Dermis microvascular lymphatic vessel endothelial cell (primary cell): ENCODE measurements around the gene CROCC. TPM values are rescaled to one million over a fixed set of nuclear protein-coding genes. Genes with fewer than 3 reads are reported as not detected.
"Not testable (repeated sequence)": the region's sequence is repeated elsewhere in the genome, so short reads cannot be mapped to it uniquely, and the experiment has no call there.

ENCODE experiments used
- DNase-seq, 2 donors: peaks; one replicate each; pipeline versions ENCODE4 v3.0.0 to v3.0.0-alpha.2; 2010; ENCODE audit warnings: low read depth in 2 of 2
- total RNA-seq: library from RNA; depleted of rRNA; stranded (reverse); fragments of >200 nt; gene quantifications from 2 replicates; pipeline ENCODE4 v1.2.1, GENCODE V29; 2014

The CROCC gene
- total RNA-seq, 1 donor from 2014 or later = 11.4 TPM

DNA sequence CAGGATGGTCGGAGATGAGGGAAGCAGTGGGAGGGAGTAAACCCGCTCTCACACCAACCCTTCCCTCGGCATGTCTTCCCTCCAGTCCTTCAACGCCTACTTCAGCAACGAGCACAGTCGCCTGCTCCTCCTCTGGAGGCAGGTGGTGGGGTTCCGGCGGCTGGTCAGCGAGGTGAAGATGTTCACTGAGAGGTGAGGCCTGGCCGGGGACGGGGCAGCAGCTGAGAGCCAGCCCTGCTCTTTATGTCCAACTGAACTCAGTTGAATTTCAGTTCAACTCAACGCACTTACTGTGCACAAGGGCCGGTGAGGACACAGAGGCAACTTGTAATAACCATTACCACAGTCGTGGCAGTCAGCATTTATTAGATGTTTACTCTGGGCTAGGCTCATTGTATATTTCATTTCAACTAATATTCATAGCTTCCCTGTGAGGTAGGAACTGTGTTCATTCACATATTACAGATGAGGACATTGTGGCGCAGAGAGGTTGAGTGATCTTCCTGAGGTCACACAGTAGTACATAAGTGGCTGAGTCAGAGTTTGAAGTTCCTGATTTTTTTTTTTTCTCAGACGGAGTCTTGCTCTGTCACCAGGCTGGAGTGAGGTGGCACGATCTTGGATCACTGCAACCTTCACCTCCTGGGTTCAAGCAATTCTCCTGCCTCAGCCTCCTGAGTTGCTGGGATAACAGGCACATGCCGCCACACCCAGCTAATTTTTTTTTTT lies 9.6 kb downstream of the CROCC start:
- DNase-seq = not testable (repeated sequence)

GRCh38 chr1:16933945-16934344 lies 12.2 kb downstream of the CROCC start:
- DNase-seq = not testable (repeated sequence)

GRCh38 chr1:16936580-16936979 lies 14.8 kb downstream of the CROCC start:
- not testable (repeated sequence) for DNase-seq

DNA sequence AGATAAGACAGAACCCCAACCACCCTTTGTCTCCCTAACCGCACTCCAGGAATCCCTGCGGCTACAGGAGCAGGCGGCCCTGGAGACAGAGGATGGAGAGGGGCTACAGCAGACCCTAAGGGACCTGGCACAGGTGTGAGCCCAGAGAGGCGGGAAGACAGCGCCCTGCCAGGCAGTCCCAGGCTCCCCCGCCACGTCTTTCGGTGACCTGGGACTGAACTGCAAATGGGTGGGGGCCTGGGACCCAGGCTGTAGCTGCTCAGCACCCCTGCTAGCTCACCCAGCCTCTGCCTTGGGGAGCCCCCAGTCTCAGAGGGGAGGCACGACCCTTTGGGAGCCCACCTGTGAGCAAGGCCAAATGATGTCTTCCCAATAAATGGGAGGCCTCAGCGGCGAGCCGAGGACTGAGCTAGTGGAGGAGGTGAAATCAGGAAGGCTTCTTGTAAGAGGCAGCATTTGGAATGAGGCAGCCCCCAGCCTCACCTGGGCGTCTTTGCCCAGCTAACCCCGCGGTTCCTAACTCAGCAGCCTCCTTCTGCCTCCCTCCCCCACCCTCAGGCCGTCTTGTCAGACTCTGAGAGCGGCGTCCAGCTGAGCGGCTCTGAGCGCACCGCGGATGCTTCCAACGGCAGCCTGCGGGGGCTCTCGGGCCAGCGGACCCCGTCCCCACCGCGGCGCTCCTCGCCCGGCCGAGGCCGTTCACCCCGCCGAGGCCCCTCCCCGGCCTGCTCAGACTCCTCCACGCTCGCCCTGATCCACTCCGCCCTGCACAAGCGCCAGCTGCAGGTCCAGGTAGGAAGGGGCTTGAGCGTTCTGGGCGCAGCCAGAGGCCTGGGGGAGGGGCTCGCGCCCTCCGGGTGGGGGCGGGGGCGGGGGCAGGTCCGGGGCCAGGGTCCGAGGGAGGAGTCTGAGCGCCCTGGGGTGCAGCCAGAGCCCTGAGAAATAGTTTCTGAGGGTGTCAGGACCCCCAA lies 16.9 kb downstream of the CROCC start:
- DNase-seq = no peak

DNA sequence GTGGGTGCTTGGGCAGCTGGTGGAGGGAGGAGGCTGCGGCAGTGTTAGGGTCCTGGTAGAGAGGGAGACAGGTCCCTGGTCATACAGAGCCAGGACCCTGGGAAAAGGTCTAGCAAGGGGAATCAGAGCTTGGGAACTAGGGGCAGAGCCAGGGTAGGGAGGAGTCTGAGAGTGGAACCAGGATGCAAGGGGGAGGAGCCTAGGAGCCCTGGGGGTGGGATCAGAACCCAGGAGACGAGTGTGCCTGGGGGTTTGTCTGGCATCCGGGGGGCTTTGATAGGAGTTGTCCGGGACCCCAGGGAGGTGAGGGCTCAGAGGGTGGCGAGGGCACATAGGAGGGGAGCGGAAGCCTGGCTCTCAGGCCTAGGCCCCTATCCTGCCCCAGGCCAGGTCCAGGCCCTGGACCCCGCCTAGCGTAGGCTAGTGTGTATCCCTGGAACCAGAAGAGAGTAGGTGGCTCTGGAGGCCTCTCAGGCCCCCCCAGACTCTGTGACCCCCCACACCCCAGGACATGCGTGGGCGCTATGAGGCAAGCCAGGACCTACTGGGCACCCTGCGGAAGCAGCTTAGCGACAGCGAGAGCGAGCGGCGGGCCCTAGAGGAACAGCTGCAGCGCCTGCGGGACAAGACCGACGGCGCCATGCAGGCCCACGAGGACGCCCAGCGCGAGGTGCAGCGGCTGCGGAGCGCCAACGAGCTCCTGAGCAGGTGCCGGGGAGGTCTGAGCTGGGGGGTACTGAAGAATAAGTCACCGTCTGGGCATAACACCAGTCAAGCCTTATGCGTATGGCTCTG lies 17.9 kb downstream of the CROCC start:
- not testable (repeated sequence) for DNase-seq

GRCh38 chr1:16944038-16944437 lies 22.3 kb downstream of the CROCC start:
- DNase-seq = no peak

DNA sequence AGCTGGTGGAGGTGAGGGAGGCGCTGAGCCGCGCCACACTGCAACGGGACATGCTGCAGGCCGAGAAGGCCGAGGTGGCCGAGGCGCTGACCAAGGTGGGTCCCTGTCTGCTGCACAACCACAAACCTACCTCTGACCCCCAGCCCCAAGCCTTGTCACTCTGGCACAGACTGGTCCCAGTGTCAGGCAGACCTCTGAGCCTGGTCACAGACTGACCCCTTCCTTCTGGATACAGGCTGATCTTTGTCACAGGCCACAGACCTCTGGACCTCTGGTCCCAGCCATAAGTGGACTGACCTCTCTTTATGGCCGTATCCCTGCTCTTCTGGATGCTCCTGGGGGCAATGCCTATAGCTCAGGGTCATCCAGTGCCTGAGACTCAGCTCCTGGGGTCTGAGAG lies 23.8 kb downstream of the CROCC start:
- not testable (repeated sequence) for DNase-seq

DNA sequence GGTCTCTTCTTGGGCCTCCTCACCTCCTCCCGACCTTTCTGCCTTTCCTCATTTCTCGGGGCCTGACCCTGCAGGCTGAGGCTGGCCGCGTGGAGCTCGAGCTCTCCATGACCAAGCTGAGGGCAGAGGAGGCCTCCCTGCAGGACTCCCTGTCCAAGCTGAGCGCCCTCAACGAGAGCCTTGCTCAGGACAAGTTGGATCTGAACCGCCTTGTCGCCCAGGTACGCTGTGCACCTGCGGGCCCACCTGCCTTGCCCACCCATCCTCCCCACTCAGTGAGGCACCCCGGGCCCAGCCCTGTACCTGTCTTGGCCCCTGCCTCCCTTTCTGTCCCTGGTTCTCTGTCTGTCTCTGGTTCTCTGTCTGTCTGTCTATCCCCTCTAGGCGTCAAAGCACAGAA lies 24.5 kb downstream of the CROCC start:
- not testable (repeated sequence) for DNase-seq

DNA sequence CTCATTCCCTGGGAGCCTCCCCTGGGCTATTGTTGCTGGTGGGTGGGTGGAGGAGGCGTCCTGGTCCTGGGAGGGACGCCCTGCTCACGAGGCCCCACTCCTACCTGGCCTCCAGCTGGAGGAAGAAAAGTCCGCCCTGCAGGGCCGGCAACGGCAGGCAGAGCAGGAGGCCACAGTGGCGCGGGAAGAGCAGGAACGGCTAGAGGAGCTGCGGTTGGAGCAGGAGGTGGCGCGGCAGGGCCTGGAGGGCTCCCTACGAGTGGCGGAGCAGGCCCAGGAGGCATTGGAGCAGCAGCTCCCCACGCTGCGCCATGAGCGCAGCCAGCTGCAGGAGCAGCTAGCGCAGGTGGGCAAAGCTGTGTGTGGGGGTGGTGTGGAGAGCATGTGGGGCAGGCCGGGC lies 24.9 kb downstream of the CROCC start:
- no peak for DNase-seq

DNA sequence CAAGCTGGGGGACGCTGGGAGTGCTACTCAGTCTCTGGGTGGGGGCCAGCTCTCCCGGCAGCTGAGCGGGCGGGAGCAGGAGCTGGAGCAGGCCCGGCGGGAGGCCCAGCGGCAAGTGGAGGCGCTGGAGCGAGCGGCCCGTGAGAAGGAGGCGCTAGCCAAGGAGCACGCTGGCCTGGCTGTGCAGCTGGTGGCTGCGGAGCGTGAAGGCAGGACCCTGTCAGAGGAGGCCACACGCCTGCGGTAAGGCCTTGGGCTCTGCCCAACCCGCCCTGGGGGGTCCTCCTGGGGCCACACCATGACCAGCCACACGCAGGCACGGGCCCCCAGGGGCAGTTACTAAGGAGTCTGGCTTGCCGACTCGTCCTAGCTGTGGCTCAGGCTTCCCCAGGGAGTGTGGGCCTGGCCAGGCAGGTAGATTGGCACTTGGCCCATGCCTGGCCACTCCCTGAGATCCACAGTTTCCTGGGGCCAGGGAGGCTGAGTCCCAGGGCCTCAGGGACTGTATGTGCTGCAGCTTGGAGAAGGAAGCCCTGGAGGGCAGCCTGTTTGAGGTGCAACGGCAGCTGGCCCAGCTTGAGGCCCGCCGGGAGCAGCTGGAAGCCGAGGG lies 26.7 kb downstream of the CROCC start:
- DNase-seq = not testable (repeated sequence)

GRCh38 chr1:16949026-16949425 lies 27.3 kb downstream of the CROCC start:
- not testable (repeated sequence) for DNase-seq

- DNase-seq = not testable (repeated sequence)
Measured at GRCh38 chr1:16952376-16952775, 30.6 kb downstream of the CROCC start.

GRCh38 chr1:16954579-16954978 lies 32.8 kb downstream of the CROCC start:
- DNase-seq = no peak

- no peak for DNase-seq
Measured at GRCh38 chr1:16955186-16955585, 33.5 kb downstream of the CROCC start.

DNA sequence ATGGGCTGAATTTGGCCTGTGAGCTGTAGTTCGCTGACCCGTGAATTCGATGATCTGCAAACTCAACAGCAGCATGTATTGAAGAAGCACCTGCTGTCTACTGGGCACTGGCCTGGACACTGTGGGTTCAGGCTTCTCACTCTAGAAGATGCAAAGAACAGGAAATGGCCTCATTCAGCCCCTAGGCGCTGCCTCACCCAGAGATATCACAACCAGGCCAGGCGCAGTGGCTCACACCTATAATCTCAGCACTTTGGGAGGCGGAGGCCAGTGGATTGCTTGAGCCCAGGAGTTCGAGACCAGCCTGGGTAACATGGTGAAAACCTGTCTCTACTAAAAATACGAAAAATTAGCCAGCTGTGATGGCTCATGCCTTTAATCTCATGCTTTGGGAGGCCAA lies 35.0 kb downstream of the CROCC start:
- no peak for DNase-seq

GRCh38 chr1:16957731-16958130 lies 36.0 kb downstream of the CROCC start:
- no peak for DNase-seq

DNA sequence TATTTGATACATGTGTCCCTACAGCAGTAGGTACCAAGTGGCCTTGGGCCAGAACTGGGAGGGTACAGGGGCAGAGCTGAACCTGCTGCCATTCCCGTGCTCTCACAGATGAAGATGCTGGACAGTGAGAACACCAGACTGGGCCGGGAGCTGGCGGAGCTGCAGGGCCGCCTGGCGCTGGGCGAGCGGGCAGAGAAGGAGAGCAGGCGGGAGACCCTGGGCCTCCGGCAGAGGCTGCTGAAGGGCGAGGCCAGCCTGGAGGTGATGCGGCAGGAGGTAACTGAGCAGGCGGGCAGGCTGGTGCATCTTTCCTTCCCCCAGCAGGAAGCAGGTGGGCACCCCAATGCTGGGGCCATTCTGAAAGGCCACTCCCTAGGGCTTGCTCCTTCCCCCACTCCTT lies 36.7 kb downstream of the CROCC start:
- DNase-seq = no peak

DNA sequence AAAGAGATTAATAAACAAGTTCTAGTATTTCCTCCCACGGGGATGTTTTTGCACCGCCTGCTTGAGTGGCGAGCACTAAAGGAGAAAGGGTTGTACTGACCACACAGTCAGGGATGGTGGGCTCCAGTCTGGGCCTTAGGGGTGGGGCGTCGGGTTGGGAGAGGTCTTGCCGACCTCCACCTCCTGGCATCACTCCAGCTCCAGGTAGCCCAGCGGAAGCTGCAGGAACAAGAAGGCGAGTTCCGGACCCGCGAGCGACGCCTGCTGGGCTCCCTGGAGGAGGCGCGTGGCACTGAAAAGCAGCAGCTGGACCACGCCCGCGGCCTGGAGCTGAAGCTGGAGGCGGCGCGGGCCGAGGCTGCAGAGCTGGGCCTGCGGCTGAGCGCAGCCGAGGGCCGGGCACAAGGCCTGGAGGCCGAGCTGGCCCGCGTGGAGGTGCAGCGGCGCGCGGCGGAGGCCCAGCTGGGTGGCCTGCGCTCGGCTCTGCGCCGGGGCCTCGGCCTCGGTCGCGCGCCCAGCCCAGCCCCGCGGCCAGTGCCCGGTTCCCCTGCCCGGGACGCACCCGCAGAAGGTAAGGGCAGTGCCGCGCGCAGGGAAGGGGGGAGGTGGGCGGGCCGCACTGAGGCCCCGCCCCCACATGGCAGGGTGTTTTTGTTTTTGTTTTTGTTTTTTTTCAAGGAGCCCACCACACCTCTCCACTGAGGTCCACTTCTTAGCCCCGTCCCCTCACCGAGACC lies 39.0 kb downstream of the CROCC start:
- DNase-seq = peak; percentile 41 to 82

GRCh38 chr1:16961297-16962133 lies 39.8 kb downstream of the CROCC start:
- DNase-seq = no peak

- not testable (repeated sequence) for DNase-seq
Measured at GRCh38 chr1:16964169-16964568, 42.4 kb downstream of the CROCC start.
